GM12878 (cell line): ENCODE measurements around the gene SWT1. TPM values are rescaled to one million over a fixed set of nuclear protein-coding genes. Genes with fewer than 3 reads are reported as not detected.

ENCODE experiments used
- ATAC-seq: fragments of 200-7000 bp; cut with Tn5 transposase; 3 replicates; pipeline ENCODE4 v1.9.1; 2020; ENCODE audit warnings: mild to moderate bottlenecking, moderate library complexity
- BruUV-seq: library from RNA; stranded (reverse); fragments of 400-500 nt; replicated peaks from 2 replicates; lab custom pipeline; 2021; lab: Mats Ljungman, UMichigan
- CTCF ChIA-PET: fragments of 300-600 bp; sonication (Branson Sonifier 250); formaldehyde crosslinking; extraction: SDS; loops from one replicate; lab custom pipeline; 2021; ENCODE audit warnings: inconsistent platforms; lab: Yijun Ruan, JAX
- POLR2A ChIA-PET: fragments of 350-600 bp; formaldehyde crosslinking; extraction: SDS; loops from one replicate; lab custom pipeline; 2021; ENCODE audit warnings: inconsistent platforms; lab: Charles Lee
- RAD21 ChIA-PET: fragments of 300-600 bp; sonication (Branson Sonifier 250); formaldehyde crosslinking; loops from one replicate; lab custom pipeline; 2023; ENCODE audit warnings: antibody characterized with exemption; ENCODE audit not compliant: unreplicated experiment; lab: Charles Lee
- SMC1A ChIA-PET: fragments of 300-600 bp; sonication (Branson Sonifier 250); formaldehyde crosslinking; loops from one replicate; lab custom pipeline; 2023; ENCODE audit not compliant: unreplicated experiment, uncharacterized antibody; lab: Charles Lee
- DNase-seq: peaks from one replicate; pipeline ENCODE4 v3.0.0-alpha.2; 2011; ENCODE audit warnings: low read depth, low spot score
- FAIRE-seq: peaks from 3 replicates; lab custom pipeline; 2011; peaks lifted over from hg19 to GRCh38; lab: Jason Lieb, UNC
- H2AFZ ChIP-seq: 2 replicates; pipeline ENCODE4 v1.6.0; 2011; ENCODE audit warnings: low read depth, low read length, control low read depth; ENCODE audit not compliant: control insufficient read depth
- H3K27ac ChIP-seq: 2 replicates; pipeline ENCODE4 v1.5.1; 2011; ENCODE audit warnings: control low read depth; ENCODE audit not compliant: control insufficient read depth, insufficient read depth
- H3K27me3 ChIP-seq, 2 experiments: replicated peaks in 1 of 2; 2 replicates each; pipeline versions ENCODE4 v1.6.0 to v1.6.1; 2011; ENCODE audit warnings: low read length in 1 of 2; ENCODE audit not compliant: control insufficient read depth in 2 of 2, insufficient read depth in 2 of 2
- H3K36me3 ChIP-seq, 2 experiments: 2 replicates each; pipeline ENCODE4 v1.5.1; 2011; ENCODE audit warnings: low read length in 1 of 2; ENCODE audit not compliant: control insufficient read depth in 2 of 2, insufficient read depth in 2 of 2
- H3K4me1 ChIP-seq: 2 replicates; pipeline ENCODE4 v1.6.1; 2011; ENCODE audit warnings: mild to moderate bottlenecking, low read length, moderate library complexity, mixed read lengths; ENCODE audit not compliant: control insufficient read depth, insufficient read depth
- H3K4me2 ChIP-seq: 2 replicates; pipeline ENCODE4 v1.6.0; 2011; ENCODE audit warnings: control low read depth; ENCODE audit not compliant: control insufficient read depth, insufficient read depth
- H3K4me3 ChIP-seq: fragments of 200-600 bp; sonication (generic); 2 replicates; pipeline ENCODE4 v1.5.1; 2016
- H3K79me2 ChIP-seq: 2 replicates; pipeline ENCODE4 v1.6.0; 2011; ENCODE audit warnings: low read length; ENCODE audit not compliant: control insufficient read depth, insufficient read depth
- H3K9ac ChIP-seq: 2 replicates; pipeline ENCODE4 v1.8.0; 2011; ENCODE audit warnings: low read length, control low read depth, mixed read lengths; ENCODE audit not compliant: control insufficient read depth, insufficient read depth
- H3K9me3 ChIP-seq: replicated peaks from 3 replicates; pipeline ENCODE4 v1.5.1; 2011; ENCODE audit warnings: mild to moderate bottlenecking, low read length; ENCODE audit not compliant: control insufficient read depth, insufficient read depth
- H4K20me1 ChIP-seq: 2 replicates; pipeline ENCODE4 v1.6.0; 2011; ENCODE audit not compliant: control insufficient read depth, insufficient read depth
- FOXK2 ChIP-seq: fragments of 450-650 bp; IDR thresholded peaks from 2 replicates; pipeline ENCODE4 v1.6.1; 2017; ENCODE audit warnings: mild to moderate bottlenecking, moderate library complexity
- IKZF2 ChIP-seq, 2 experiments: fragments of 450-650 bp; IDR thresholded peaks; 2 replicates each; pipeline ENCODE4 v1.6.1; 2017; ENCODE audit warnings: mild to moderate bottlenecking in 2 of 2, moderate library complexity in 2 of 2
- MEF2A ChIP-seq: IDR thresholded peaks from 2 replicates; pipeline ENCODE4 v1.6.1; 2011; ENCODE audit warnings: low read depth, mild to moderate bottlenecking, low read length, moderate library complexity; ENCODE audit not compliant: insufficient read depth
- MYB ChIP-seq: fragments of 150-350 bp; IDR thresholded peaks from 2 replicates; pipeline ENCODE4 v1.6.1; 2014; ENCODE audit warnings: mild to moderate bottlenecking, low read depth, low read length, borderline replicate concordance
- POLR2AphosphoS5 ChIP-seq: IDR thresholded peaks from 2 replicates; pipeline ENCODE4 v1.6.1; 2011; ENCODE audit warnings: mild to moderate bottlenecking, low read length, inconsistent platforms
- PRDM15 ChIP-seq: fragments of 450-650 bp; formaldehyde crosslinking; IDR thresholded peaks from 2 replicates; pipeline ENCODE4 v1.4.0; 2020; ENCODE audit warnings: mild to moderate bottlenecking, moderate library complexity
- RB1 ChIP-seq: fragments of 450-650 bp; formaldehyde crosslinking; IDR thresholded peaks from 2 replicates; pipeline ENCODE4 v1.6.1; 2017; ENCODE audit warnings: mild to moderate bottlenecking, borderline replicate concordance
- RCOR1 ChIP-seq: conservative IDR thresholded peaks from 2 replicates; pipeline ENCODE4 v1.6.1; 2012; ENCODE audit warnings: low read depth, low read length, improper control_type of control experiment
- SMC3 ChIP-seq: IDR thresholded peaks from 2 replicates; pipeline ENCODE4 v1.6.1; 2011; ENCODE audit warnings: low read length, improper control_type of control experiment, borderline replicate concordance
- SUPT20H ChIP-seq: IDR thresholded peaks from 2 replicates; pipeline ENCODE4 v1.6.1; 2011; ENCODE audit warnings: low read depth, mild to moderate bottlenecking, low read length, moderate library complexity, borderline replicate concordance; ENCODE audit not compliant: control insufficient read depth
- ZSCAN29 ChIP-seq: fragments of 450-650 bp; IDR thresholded peaks from 2 replicates; pipeline ENCODE4 v1.6.1; 2017; ENCODE audit warnings: mild to moderate bottlenecking, moderate library complexity
- ZZZ3 ChIP-seq: IDR thresholded peaks from 2 replicates; pipeline ENCODE4 v1.6.1; 2011; ENCODE audit warnings: low read depth; ENCODE audit not compliant: control insufficient read depth, insufficient read length
- WGBS: methylation state at CpG from one replicate; pipeline ENCODE4 v1.1.6; 2016; ENCODE audit warnings: low lambda C conversion rate; ENCODE audit not compliant: insufficient replicate concordance, insufficient coverage; ENCODE audit errors: missing lambda C conversion rate; 5-methylcytosine and 5-hydroxymethylcytosine counted together
- in situ Hi-C: fragments of 300-500 bp; cut with MboI; formaldehyde crosslinking; loops from 9 replicates; pipeline ENCODE4 v1.14.3; 2018; ENCODE audit warnings: mixed read lengths
- intact Hi-C: fragments of 100-400 bp; cut with micrococcal nuclease; formaldehyde crosslinking; loops from one replicate; pipeline ENCODE4 v1.14.2; 2022; ENCODE audit not compliant: unreplicated experiment
- polyA plus RNA-seq, 11 experiments: library from polyadenylated mRNA; depleted of rRNA in 4 of 11; unstranded in 6 of 11; stranded (reverse) in 5 of 11; fragments of >200 nt; fragmentation: Nextera tagmentation in 4 of 11; fragmentation: Illumina TruSeq in 1 of 11; extraction: Ambion mirVana in 4 of 11; extraction: Trizol in 1 of 11; gene quantifications; 1 replicate in 1 of 11; 2 replicates in 10 of 11; pipeline versions ENCODE4 v1.2.1 to v1.2.3, GENCODE V29; 2011 to 2016; ENCODE audit warnings: inconsistent platforms in 2 of 11, missing spikeins in 2 of 11, low read depth in 1 of 11
- total RNA-seq, 4 experiments: library from RNA; depleted of rRNA in 3 of 4; stranded (reverse); fragments of >200 nt in 3 of 4; fragmentation: Illumina TruSeq in 1 of 4; extraction: Trizol in 1 of 4; gene quantifications; 2 replicates each; pipeline versions ENCODE4 v1.2.1 to v1.2.3, GENCODE V29; 2013 to 2021
- TF ChIP-seq, protein P1 (sequence below): fragments of 150-350 bp; IDR thresholded peaks from 2 replicates; pipeline ENCODE4 v1.6.1; 2016; ENCODE audit warnings: low read depth, low read length
- TF ChIP-seq, protein P2 (sequence below): IDR thresholded peaks from 2 replicates; pipeline ENCODE4 v1.6.1; 2011; ENCODE audit warnings: borderline replicate concordance, low read depth, mild to moderate bottlenecking, moderate library complexity, mixed read lengths, low read length; ENCODE audit not compliant: insufficient read depth; ENCODE audit errors: extremely low read length

SWT1 gene
- total and polyA plus RNA-seq, 10 of the 15 experiments (the other 5 are each of a cell fraction or from before 2014, with no cell fraction given), result 1.0 to 4.2 (median 2.6) TPM

GRCh38 chr1:185291159-185291558 lies 134.2 kb downstream of the SWT1 start:
- Histone ChIP-seq H3K9me3 (no peaks in the 10 kb centered on the region), H3K4me3 (no peak overlapping the region), H4K20me1 (no peaks in the 10 kb centered on the region), H3K9ac (no peak overlapping the region), H3K4me2 (no peak overlapping the region), H3K27ac (no peak overlapping the region), H3K4me1 (no peaks in the 10 kb centered on the region), H3K27me3 (no peaks in the 10 kb centered on the region), H2AFZ (no peak overlapping the region), H3K79me2 (no peaks in the 10 kb centered on the region), H3K36me3 (peaks cover 0 to 4% of the 10 kb centered on the region in 2 experiments; a peak in 1 of 4 replicates)
- RAD21 ChIA-PET, result interaction anchor here (0.6 to 1.5 kb wide), 2 partner anchors 304 to 463 kb away, joined by 3 to 4 read pairs; no protein-coding TSS in a partner anchor
- TF ChIP-seq SMC3 (no peak), POLR2AphosphoS5 (no peak), PRDM15 (CRISPR knock-in tag) (no peak), FOXK2 (no peak), IKZF2 (IDR thresholded peaks at IDR 0.05) (no peak), ZZZ3 (no peak), RCOR1 (no peak), SUPT20H (no peak), MYB (no peak), MEF2A (no peak), RB1 (no peak), ZSCAN29 (no peak)
- TF ChIP-seq, protein P1, sequence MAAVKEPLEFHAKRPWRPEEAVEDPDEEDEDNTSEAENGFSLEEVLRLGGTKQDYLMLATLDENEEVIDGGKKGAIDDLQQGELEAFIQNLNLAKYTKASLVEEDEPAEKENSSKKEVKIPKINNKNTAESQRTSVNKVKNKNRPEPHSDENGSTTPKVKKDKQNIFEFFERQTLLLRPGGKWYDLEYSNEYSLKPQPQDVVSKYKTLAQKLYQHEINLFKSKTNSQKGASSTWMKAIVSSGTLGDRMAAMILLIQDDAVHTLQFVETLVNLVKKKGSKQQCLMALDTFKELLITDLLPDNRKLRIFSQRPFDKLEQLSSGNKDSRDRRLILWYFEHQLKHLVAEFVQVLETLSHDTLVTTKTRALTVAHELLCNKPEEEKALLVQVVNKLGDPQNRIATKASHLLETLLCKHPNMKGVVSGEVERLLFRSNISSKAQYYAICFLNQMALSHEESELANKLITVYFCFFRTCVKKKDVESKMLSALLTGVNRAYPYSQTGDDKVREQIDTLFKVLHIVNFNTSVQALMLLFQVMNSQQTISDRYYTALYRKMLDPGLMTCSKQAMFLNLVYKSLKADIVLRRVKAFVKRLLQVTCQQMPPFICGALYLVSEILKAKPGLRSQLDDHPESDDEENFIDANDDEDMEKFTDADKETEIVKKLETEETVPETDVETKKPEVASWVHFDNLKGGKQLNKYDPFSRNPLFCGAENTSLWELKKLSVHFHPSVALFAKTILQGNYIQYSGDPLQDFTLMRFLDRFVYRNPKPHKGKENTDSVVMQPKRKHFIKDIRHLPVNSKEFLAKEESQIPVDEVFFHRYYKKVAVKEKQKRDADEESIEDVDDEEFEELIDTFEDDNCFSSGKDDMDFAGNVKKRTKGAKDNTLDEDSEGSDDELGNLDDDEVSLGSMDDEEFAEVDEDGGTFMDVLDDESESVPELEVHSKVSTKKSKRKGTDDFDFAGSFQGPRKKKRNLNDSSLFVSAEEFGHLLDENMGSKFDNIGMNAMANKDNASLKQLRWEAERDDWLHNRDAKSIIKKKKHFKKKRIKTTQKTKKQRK, result no peak
- TF ChIP-seq, protein P2, sequence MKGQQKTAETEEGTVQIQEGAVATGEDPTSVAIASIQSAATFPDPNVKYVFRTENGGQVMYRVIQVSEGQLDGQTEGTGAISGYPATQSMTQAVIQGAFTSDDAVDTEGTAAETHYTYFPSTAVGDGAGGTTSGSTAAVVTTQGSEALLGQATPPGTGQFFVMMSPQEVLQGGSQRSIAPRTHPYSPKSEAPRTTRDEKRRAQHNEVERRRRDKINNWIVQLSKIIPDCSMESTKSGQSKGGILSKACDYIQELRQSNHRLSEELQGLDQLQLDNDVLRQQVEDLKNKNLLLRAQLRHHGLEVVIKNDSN, result no peak
- CTCF ChIA-PET, result interaction anchor here (0.6 to 1.4 kb wide), 6 partner anchors 8 to 310 kb away, joined by 3 to 5 read pairs (median 3); no protein-coding TSS in a partner anchor
- intact Hi-C loops, result no loop called here
- ATAC-seq (peak; percentile 55), FAIRE-seq (no peak), DNase-seq (no peak)
- in situ Hi-C loops, result no loop called here
- no TSS peak for BruUV-seq
- 61% methylated on average over 1 of the region's 1 CpG for WGBS
- SMC1A ChIA-PET, result interaction anchor here (0.8 to 2.2 kb wide), 8 partner anchors 8 to 390 kb away, joined by 3 to 5 read pairs (median 3); no protein-coding TSS in a partner anchor
- POLR2A ChIA-PET, result interaction anchor here (1.7 kb wide), 1 partner anchor 8 kb away, joined by 4 read pairs; no protein-coding TSS in a partner anchor
